Epithelial cell of proximal tubule (primary cell): ENCODE results near the gene TSPAN10. TPM values are rescaled to one million over a fixed set of nuclear protein-coding genes. Genes with fewer than 3 reads are reported as not detected.

Experiments used
- DNase-seq: peaks from one replicate; pipeline ENCODE4 v3.0.0-alpha.2; 2011; ENCODE audit warnings: low read depth
- H3K4me3 ChIP-seq: 2 replicates; pipeline ENCODE4 v1.5.1; 2011; ENCODE audit warnings: low read depth, mild to moderate bottlenecking, low read length
- CTCF ChIP-seq: conservative IDR thresholded peaks from 2 replicates; pipeline ENCODE4 v1.5.1; 2012; ENCODE audit warnings: low read depth, mild to moderate bottlenecking, low read length
- total RNA-seq: library from RNA; depleted of rRNA; stranded (reverse); fragments of >200 nt; gene quantifications from 2 replicates; pipeline ENCODE4 v1.2.3, GENCODE V29; 2015

Gene TSPAN10
- 0.14 and 0.29 TPM in 2 replicates for total RNA-seq

GRCh38 chr17:81636505-81637288, at the start of gene TSPAN10, which contains the start of gene NPLOC4:
Gene TSPAN10 (plus strand): TSS chr17:81637196. CDS start chr17:81642413, 5,217 bp downstream.
Gene NPLOC4 (minus strand): TSS chr17:81637112. CDS start chr17:81636930, 182 bp downstream.
- no peak for TF ChIP-seq CTCF
- peak within 1 kb of the TSS; percentile 72 for H3K4me3 ChIP-seq
- DNase-seq, result no peak

DNA sequence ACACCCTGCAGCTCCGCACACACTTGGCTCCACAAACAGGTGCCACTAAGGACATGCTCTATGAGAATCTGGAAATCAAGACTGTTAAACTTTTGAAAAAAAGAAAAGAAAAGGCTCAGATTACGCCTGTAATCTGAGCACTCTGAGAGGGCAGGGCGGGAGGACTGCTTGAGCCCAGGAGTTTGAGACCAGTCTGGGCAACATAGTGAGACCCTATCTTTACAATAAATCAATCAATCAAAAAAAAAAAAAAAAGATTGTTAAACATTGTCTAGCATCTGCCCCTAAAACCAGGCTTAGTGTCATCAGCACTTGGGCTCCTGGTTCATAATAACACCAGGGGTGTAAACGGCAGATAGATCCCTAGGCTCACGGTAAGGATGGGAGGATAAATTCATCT, 47.4 kb upstream of the TSPAN10 start:
- no peak for DNase-seq
- no peak overlapping the region for H3K4me3 ChIP-seq
- TF ChIP-seq CTCF, result no peak

GRCh38 chr17:81590121-81590520, 46.9 kb upstream of the TSPAN10 start:
- no peak for TF ChIP-seq CTCF
- DNase-seq, result no peak

GRCh38 chr17:81591971-81592370, 45.0 kb upstream of the TSPAN10 start:
- no peak for DNase-seq
- no peak for TF ChIP-seq CTCF
- H3K4me3 ChIP-seq, result no peak overlapping the region

More at GRCh38 chr17:81590121-81590520, 46.9 kb upstream of the TSPAN10 start:
- no peak overlapping the region for H3K4me3 ChIP-seq

GRCh38 chr17:81593105-81593871, 43.7 kb upstream of the TSPAN10 start:
- TF ChIP-seq CTCF, result no peak
- H3K4me3 ChIP-seq, result no peak overlapping the region
- no peak for DNase-seq

GRCh38 chr17:81599719-81600486, 37.1 kb upstream of the TSPAN10 start:
- no peak overlapping the region for H3K4me3 ChIP-seq
- no peak for DNase-seq
- TF ChIP-seq CTCF, result no peak
